ENCODE measurements around the gene FOXL3.
"Not testable (repeated sequence)": the region's sequence is repeated elsewhere in the genome, so short reads cannot be mapped to it uniquely, and the experiment has no call there.

FOXL3 gene

DNA sequence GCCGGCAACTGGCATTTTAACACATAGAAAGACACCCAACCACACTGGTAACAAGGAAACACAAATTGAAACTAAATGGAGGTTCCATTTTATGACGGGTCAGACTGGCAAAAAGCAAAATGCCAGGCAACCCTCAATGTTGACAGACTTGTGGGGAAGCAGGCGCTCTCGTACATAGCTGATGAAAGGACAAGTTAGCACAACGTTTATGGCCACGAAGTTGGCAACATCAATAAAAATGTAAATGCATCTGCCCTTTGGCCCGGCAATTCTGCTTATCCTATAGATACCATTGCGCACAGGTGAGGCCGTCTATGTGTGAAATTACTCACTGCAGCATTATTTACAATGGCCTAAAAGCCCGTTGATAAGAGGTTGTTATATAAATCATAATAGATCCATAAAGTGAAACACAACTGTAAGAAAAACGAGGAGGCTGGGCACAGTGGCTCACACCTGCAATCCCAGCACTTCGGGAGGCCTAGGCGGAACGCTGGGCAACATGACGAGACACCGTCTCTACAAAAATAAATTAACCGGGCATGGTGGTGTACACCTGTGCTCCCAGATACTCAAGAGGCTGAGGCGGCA is 39.8 kb downstream of the FOXL3 start:
- Histone ChIP-seq H3K9me3 (ENCODE audit: control insufficient read depth in 1 of 2, low read length in 2 of 2) (peaks cover 4 to 6% of the 10 kb centered on the region in 2 donors), H3K27ac (ENCODE audit: low read length) (no peak overlapping the region), H3K4me1 (ENCODE audit: control insufficient read depth in 1 of 2, insufficient read depth in 2 of 2, low read length in 2 of 2) (peaks cover 0 to 10% of the 10 kb centered on the region in 2 donors), H3K36me3 (ENCODE audit: control insufficient read depth in 1 of 2, insufficient read depth in 2 of 2, low read length in 2 of 2) (no peaks in the 10 kb centered on the region), H3K27me3 (ENCODE audit: low read depth, low read length) (no peaks in the 10 kb centered on the region), H3K4me3 (ENCODE audit: low read depth in 1 of 2, low read length in 2 of 2) (no peak overlapping the region)

DNA sequence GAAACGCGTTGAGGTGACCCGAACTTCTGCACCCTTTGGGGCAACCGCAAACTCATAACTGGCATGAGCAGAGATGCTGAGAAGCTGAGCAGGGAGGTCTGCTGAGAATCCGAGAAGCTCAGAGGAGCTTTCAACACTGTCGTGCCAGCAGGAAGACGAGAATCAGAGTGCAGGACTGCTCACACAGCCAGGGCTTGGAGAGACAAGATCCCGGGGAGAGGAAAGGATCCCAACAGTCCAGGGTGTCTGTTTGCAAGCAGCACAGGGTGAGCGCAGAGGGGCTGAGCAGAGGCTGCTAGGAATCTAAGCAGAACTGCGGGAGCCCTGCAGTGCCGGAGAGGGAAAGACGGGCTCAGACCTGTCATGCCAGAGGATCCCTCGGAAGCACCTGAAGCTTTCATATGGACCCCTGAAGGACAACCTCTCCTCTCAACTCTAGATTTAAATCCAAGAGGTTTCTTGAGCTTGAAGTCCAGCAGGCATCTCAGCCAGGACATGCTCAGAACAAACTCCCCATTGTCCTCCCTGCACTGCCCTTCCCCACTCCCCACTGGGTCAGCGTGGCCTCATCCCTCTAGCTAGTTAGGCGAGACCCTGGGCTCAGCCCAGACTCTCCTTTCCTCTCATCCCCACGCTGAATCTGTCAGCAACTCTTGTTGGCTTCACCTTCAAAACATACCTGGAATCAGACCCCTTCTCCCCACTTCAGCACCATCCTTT is 40.7 kb downstream of the FOXL3 start:
- peaks cover 0 to 10% of the 10 kb centered on the region in 2 donors for H3K4me1 ChIP-seq (ENCODE audit: control insufficient read depth in 1 of 2, insufficient read depth in 2 of 2, low read length in 2 of 2)
- no peak overlapping the region for H3K27ac ChIP-seq (ENCODE audit: low read length)
- no peaks in the 10 kb centered on the region for H3K36me3 ChIP-seq (ENCODE audit: control insufficient read depth in 1 of 2, insufficient read depth in 2 of 2, low read length in 2 of 2)
- H3K27me3 ChIP-seq (ENCODE audit: low read depth, low read length) = no peaks in the 10 kb centered on the region
- no peak overlapping the region for H3K4me3 ChIP-seq (ENCODE audit: low read depth in 1 of 2, low read length in 2 of 2)
- peaks cover 4 to 5% of the 10 kb centered on the region in 2 donors for H3K9me3 ChIP-seq (ENCODE audit: control insufficient read depth in 1 of 2, low read length in 2 of 2)

DNA sequence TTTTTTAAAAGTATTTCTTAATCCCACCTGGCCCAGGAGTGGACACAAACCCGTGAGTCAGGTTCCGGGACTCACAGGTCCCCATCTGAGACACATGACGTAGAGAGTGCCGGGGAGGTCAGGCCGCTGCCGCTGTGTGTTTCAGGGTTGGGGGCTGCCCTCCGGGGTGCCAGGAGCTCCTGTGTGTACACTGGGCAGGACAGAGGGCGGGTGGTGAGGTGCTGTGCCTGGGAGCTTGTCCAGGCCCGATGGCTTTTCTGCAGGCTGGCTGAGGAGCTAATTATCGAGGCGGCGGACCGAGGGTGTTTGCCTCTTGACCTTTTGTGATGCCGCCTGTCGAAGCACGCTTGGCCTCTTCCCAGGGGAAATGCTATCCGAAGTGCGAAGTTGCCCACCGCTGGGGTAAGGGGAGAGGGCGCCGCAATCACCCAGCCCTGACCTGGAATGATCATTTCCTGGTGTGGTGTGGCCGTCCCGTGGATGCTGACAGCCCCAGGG is 42.1 kb downstream of the FOXL3 start:
- no peaks in the 10 kb centered on the region for H3K36me3 ChIP-seq (ENCODE audit: control insufficient read depth in 1 of 2, insufficient read depth in 2 of 2, low read length in 2 of 2)
- H3K9me3 ChIP-seq (ENCODE audit: control insufficient read depth in 1 of 2, low read length in 2 of 2) = no peaks in the 10 kb centered on the region
- H3K27me3 ChIP-seq (ENCODE audit: low read depth, low read length) = no peaks in the 10 kb centered on the region
- no peak overlapping the region for H3K27ac ChIP-seq (ENCODE audit: low read length)
- peaks cover 0 to 10% of the 10 kb centered on the region in 2 donors for H3K4me1 ChIP-seq (ENCODE audit: control insufficient read depth in 1 of 2, insufficient read depth in 2 of 2, low read length in 2 of 2)
- no peak overlapping the region for H3K4me3 ChIP-seq (ENCODE audit: low read depth in 1 of 2, low read length in 2 of 2)

DNA sequence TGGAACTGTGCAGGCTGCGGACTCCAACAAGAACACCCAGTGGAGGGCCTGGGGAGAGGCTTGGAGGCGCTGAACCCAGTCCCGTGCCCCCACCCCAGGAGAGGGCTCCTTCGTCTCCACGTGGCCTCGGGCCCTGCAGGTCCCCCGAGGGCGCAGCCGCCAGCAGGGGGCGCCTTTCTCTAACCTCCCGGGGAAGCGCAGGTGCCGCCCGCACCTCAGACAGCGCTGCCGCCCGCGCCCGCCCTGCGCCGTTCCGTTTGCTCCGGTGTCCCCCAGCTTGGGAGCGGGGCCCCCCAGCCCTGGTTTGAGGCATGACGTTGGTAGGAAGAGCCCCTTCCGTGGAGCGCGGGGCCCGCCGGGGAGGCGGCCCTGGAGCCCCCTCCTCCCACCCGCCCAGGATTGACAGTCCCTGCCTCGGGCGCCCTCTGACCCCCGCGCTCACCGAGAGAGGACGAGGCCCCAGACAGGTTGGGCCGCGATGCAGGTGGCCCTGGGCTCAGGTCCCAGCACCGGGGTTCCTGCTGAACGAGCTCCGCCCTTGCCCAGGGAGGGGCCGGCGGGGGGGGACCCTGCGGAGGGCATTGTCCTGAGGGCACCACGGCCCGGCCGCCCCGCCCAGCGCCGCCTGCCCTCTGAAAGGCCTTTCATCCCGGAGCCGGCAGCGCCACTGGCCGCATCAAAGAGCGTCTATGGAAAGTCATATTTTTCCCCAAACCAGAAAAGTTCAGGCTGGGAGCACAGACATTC is 42.8 kb downstream of the FOXL3 start:
- Histone ChIP-seq H3K4me1 (ENCODE audit: control insufficient read depth in 1 of 2, insufficient read depth in 2 of 2, low read length in 2 of 2) (peaks cover 0 to 10% of the 10 kb centered on the region in 2 donors), H3K4me3 (ENCODE audit: low read depth in 1 of 2, low read length in 2 of 2) (peak overlapping the region in 1 of 2 donors; percentile 58), H3K27ac (ENCODE audit: low read length) (no peak overlapping the region), H3K36me3 (ENCODE audit: control insufficient read depth in 1 of 2, insufficient read depth in 2 of 2, low read length in 2 of 2) (no peaks in the 10 kb centered on the region), H3K9me3 (ENCODE audit: control insufficient read depth in 1 of 2, low read length in 2 of 2) (no peaks in the 10 kb centered on the region), H3K27me3 (ENCODE audit: low read depth, low read length) (no peaks in the 10 kb centered on the region)

DNA sequence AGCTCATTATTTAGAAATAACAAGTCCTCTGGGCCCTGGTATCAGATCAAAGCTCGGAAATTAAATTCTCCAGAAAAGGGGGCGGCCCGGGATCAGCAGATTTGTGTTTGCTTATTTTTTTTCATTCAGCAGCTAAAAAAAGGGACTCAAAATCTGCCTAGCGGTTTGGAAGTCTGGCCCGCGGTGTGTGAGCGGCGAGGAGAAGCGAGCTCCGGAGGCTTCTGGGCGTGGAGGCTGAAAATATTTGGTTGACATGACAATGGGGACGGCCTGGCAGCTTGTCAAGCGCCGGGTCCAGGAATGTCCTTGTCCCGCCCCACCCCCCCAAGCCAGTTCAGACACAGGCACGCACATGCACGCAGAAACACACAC is 43.4 kb downstream of the FOXL3 start:
- Histone ChIP-seq H3K27me3 (ENCODE audit: low read depth, low read length) (no peaks in the 10 kb centered on the region), H3K36me3 (ENCODE audit: control insufficient read depth in 1 of 2, insufficient read depth in 2 of 2, low read length in 2 of 2) (no peaks in the 10 kb centered on the region), H3K27ac (ENCODE audit: low read length) (no peak overlapping the region), H3K9me3 (ENCODE audit: control insufficient read depth in 1 of 2, low read length in 2 of 2) (no peaks in the 10 kb centered on the region), H3K4me3 (ENCODE audit: low read depth in 1 of 2, low read length in 2 of 2) (peak overlapping the region in 1 of 2 donors; percentile 58), H3K4me1 (ENCODE audit: control insufficient read depth in 1 of 2, insufficient read depth in 2 of 2, low read length in 2 of 2) (peaks cover 0 to 10% of the 10 kb centered on the region in 2 donors)

DNA sequence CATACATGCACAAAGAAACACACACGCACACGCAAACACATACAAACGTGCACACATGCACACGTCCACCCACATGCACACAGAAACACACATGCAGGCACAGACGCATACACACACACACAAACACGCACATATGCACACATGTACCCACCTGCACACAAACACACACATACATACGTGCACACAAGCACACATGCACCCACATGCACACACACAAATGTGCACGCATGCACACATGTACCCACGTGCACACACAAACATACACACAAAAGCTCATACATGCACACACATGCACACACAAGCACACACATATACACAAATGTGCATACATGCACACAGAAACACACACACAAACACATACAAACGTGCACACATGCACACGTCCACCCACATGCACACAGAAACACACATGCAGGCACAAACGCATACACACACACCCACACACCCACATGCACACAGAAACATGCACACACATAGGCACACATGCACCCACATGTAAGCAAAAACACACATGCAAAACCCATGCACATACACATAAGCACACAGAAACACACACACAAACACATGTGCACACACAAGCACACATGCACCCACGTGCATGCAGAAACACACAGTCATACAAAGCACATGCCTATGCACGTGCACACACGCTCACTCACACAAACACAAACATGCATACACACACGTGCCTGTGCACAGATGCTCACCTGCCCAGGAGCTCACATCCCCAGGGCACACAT is 44.8 kb downstream of the FOXL3 start:
- no peak overlapping the region for H3K4me3 ChIP-seq (ENCODE audit: low read depth in 1 of 2, low read length in 2 of 2)
- H3K36me3 ChIP-seq (ENCODE audit: control insufficient read depth in 1 of 2, insufficient read depth in 2 of 2, low read length in 2 of 2) = no peaks in the 10 kb centered on the region
- H3K4me1 ChIP-seq (ENCODE audit: control insufficient read depth in 1 of 2, insufficient read depth in 2 of 2, low read length in 2 of 2) = peaks cover 0 to 10% of the 10 kb centered on the region in 2 donors
- no peaks in the 10 kb centered on the region for H3K9me3 ChIP-seq (ENCODE audit: control insufficient read depth in 1 of 2, low read length in 2 of 2)
- no peaks in the 10 kb centered on the region for H3K27me3 ChIP-seq (ENCODE audit: low read depth, low read length)
- H3K27ac ChIP-seq (ENCODE audit: low read length) = no peak overlapping the region

DNA sequence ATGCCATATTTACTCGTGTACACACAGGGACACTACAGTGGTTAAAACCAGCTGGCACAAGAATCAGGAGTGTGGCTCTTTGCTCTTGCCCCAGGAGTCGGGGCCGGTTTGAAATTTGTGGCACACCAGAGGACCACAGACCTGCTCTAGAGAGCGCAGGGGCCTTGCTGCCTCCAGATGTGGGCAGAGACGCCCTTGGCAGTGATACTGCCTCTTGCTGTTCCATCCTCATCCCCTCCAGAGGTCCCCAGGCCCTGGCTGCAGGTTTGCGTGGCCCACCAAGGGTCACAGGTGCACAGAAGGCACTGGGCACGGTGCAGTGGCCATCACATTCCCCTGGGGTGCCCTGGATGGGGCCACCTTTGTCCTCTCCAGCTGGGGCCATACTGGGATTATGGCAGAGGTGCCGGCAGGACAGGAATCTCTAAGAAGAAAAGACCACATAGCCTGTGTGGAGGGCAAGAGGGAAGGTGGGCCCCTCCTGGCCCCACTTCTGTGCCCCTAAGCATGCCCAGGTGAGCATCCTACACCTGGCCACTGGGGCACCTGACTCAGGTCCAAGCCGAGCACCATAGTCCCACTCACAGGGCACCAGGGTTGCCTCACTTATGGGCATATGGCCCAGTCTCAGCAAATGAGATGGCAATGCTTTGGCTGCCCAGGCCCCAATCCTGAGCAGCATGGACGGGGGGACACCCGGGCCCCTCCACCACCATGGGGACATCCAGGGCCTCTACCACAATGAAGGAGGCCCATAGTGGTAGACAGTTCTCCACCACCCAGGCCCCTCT is 45.6 kb downstream of the FOXL3 start:
- H3K27ac ChIP-seq (ENCODE audit: low read length) = no peak overlapping the region

DNA sequence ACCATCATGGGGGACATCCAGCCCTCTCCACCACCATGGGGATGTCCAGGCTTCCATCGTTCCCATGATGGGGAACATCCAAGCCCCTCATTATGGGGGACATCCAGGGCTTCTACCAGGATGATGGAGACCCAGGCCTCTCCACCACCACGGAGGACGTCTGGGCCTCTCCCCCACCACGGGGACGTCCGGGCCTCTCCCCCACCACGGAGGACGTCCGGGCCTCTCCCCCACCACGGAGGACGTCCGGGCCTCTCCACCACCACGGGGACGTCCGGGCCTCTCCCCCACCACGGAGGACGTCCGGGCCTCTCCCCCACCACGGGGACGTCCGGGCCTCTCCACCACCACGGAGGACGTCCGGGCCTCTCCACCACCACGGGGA is 46.2 kb downstream of the FOXL3 start:
- H3K4me3 ChIP-seq (ENCODE audit: low read depth in 1 of 2, low read length in 2 of 2); H3K9me3 ChIP-seq (ENCODE audit: control insufficient read depth in 1 of 2, low read length in 2 of 2); H3K36me3 ChIP-seq (ENCODE audit: control insufficient read depth in 1 of 2, insufficient read depth in 2 of 2, low read length in 2 of 2); H3K27ac ChIP-seq (ENCODE audit: low read length); H3K27me3 ChIP-seq (ENCODE audit: low read depth, low read length): not testable (repeated sequence)
- H3K4me1 ChIP-seq (ENCODE audit: control insufficient read depth in 1 of 2, insufficient read depth in 2 of 2, low read length in 2 of 2) = peaks cover 0 to 10% of the 10 kb centered on the region in 2 donors

More for the DNA sequence above, 45.6 kb downstream of the FOXL3 start:
- H3K36me3 ChIP-seq (ENCODE audit: control insufficient read depth in 1 of 2, insufficient read depth in 2 of 2, low read length in 2 of 2) = no peaks in the 10 kb centered on the region
- H3K9me3 ChIP-seq (ENCODE audit: control insufficient read depth in 1 of 2, low read length in 2 of 2) = no peaks in the 10 kb centered on the region
- no peaks in the 10 kb centered on the region for H3K27me3 ChIP-seq (ENCODE audit: low read depth, low read length)
- no peak overlapping the region for H3K4me3 ChIP-seq (ENCODE audit: low read depth in 1 of 2, low read length in 2 of 2)
- H3K4me1 ChIP-seq (ENCODE audit: control insufficient read depth in 1 of 2, insufficient read depth in 2 of 2, low read length in 2 of 2) = peaks cover 0 to 10% of the 10 kb centered on the region in 2 donors

DNA sequence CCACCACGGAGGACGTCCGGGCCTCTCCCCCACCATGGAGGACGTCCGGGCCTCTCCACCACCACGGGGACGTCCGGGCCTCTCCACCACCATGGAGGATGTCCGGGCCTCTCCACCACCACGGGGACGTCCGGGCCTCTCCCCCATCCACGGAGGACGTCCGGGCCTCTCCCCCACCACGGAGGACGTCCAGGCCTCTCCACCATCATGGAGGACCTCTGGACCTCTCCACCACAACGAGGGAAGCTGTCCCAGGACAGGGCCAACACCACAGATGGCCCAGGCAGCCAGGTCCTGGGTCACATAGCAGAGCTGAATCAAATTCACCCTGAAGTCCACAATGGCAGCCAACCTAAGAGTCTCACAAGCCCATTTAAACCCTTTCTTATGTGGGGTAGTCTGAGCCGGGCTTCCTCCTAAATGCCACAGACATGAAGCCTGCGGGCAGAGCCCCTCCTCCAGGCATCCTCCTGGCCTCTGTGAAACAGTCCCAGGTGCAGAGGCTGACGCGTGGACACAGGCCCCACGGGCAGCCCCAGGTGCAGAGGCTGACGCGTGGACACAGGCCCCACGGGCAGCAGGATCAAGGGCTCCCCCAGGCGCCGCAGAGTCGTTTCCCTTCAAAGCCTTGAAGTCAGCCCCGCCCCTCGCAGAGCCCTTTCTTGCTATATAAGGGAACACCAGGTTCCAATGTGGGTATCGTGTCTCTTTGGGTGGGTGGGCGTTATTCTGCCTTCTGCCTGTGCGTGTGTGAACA is 47.0 kb downstream of the FOXL3 start:
- Histone ChIP-seq H3K4me3 (ENCODE audit: low read depth in 1 of 2, low read length in 2 of 2) (no peak overlapping the region), H3K27me3 (ENCODE audit: low read depth, low read length) (no peaks in the 10 kb centered on the region), H3K4me1 (ENCODE audit: control insufficient read depth in 1 of 2, insufficient read depth in 2 of 2, low read length in 2 of 2) (peaks cover 0 to 10% of the 10 kb centered on the region in 2 donors), H3K27ac (ENCODE audit: low read length) (no peak overlapping the region), H3K9me3 (ENCODE audit: control insufficient read depth in 1 of 2, low read length in 2 of 2) (no peaks in the 10 kb centered on the region), H3K36me3 (ENCODE audit: control insufficient read depth in 1 of 2, insufficient read depth in 2 of 2, low read length in 2 of 2) (no peaks in the 10 kb centered on the region)

DNA sequence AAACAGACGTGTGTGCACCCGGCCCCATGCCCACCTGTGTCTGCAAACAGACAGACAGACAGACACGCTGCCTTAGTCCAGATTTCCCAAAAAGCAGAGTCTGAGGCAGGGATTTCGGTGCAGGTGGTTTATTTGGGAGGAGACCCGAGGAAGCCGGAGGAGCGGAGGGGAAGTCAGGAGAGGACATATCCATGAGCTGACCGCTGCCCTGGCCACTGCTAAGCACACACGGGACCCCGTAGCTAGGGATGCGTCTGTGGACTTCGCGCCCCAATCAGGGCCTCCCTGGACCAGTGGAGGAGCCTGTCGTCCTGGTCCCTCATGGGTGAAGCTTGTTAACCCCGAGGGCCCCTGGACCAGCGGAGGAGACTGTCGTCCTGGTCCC is 47.6 kb downstream of the FOXL3 start:
- Histone ChIP-seq H3K27me3 (ENCODE audit: low read depth, low read length) (no peaks in the 10 kb centered on the region), H3K36me3 (ENCODE audit: control insufficient read depth in 1 of 2, insufficient read depth in 2 of 2, low read length in 2 of 2) (no peaks in the 10 kb centered on the region), H3K4me3 (ENCODE audit: low read depth in 1 of 2, low read length in 2 of 2) (no peak overlapping the region), H3K27ac (ENCODE audit: low read length) (no peak overlapping the region), H3K9me3 (ENCODE audit: control insufficient read depth in 1 of 2, low read length in 2 of 2) (no peaks in the 10 kb centered on the region), H3K4me1 (ENCODE audit: control insufficient read depth in 1 of 2, insufficient read depth in 2 of 2, low read length in 2 of 2) (peaks cover 0 to 10% of the 10 kb centered on the region in 2 donors)
